OCI-LY7 (cell line): Measurements from ENCODE around the gene TFCP2L1.

ENCODE experiments used
- EZH2phosphoT487 ChIP-seq: fragments of 200-600 bp; sonication (generic); IDR thresholded peaks from 2 replicates; pipeline ENCODE4 v1.6.1; 2018; ENCODE audit warnings: low read depth, borderline replicate concordance, mild to moderate bottlenecking, mixed run types, antibody characterized with exemption, low read length, moderate library complexity, mixed read lengths
- TF ChIP-seq, protein P1 (sequence below): fragments of 200-600 bp; sonication (generic); conservative IDR thresholded peaks from 2 replicates; pipeline ENCODE4 v1.5.1; 2014; ENCODE audit warnings: mild to moderate bottlenecking, antibody characterized with exemption, low read length, moderate library complexity, mixed read lengths

DNA sequence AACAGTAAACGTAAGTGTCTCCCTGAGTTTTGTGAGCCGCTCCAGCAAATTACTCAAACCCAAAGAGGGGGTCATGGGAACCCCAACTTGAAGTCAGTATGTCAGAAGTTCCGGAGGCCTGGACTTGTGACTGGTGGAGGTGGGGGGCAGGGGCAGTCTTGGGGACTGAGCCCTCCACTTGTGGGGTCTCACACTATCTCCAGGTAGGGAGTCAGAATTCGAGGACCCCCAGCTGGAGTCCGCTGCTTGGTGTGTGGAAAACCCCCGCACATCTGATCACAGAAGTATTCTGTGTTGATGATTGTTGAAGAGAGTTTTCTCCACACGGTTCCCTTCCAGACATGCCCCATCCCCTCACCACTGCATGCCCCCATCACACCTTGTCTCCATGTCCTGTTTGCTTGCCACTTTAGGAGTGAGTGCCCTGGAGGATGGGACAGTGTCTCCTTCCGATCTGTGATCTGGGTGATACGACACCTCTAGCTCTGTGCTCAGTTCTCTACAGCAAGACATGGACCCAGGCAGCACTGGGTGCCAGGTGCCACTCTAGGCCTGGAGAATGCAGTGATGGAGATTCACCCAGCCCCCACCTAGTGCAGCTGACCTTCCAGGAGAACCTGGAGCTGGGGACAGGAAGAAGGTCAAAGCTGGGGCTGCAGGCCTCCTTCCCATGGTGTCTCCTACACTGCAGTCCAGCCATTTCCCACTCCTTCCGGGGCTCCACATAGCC is 85.6 kb downstream of the TFCP2L1 start:
- TF ChIP-seq, protein P1, sequence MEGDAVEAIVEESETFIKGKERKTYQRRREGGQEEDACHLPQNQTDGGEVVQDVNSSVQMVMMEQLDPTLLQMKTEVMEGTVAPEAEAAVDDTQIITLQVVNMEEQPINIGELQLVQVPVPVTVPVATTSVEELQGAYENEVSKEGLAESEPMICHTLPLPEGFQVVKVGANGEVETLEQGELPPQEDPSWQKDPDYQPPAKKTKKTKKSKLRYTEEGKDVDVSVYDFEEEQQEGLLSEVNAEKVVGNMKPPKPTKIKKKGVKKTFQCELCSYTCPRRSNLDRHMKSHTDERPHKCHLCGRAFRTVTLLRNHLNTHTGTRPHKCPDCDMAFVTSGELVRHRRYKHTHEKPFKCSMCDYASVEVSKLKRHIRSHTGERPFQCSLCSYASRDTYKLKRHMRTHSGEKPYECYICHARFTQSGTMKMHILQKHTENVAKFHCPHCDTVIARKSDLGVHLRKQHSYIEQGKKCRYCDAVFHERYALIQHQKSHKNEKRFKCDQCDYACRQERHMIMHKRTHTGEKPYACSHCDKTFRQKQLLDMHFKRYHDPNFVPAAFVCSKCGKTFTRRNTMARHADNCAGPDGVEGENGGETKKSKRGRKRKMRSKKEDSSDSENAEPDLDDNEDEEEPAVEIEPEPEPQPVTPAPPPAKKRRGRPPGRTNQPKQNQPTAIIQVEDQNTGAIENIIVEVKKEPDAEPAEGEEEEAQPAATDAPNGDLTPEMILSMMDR = no peak
- TF ChIP-seq EZH2phosphoT487 = no peak
